ENCODE data around the gene LMNTD2.
A peak's percentile ranks its signal among the peaks of the same experiment; 100 is the strongest.

The LMNTD2 gene

DNA sequence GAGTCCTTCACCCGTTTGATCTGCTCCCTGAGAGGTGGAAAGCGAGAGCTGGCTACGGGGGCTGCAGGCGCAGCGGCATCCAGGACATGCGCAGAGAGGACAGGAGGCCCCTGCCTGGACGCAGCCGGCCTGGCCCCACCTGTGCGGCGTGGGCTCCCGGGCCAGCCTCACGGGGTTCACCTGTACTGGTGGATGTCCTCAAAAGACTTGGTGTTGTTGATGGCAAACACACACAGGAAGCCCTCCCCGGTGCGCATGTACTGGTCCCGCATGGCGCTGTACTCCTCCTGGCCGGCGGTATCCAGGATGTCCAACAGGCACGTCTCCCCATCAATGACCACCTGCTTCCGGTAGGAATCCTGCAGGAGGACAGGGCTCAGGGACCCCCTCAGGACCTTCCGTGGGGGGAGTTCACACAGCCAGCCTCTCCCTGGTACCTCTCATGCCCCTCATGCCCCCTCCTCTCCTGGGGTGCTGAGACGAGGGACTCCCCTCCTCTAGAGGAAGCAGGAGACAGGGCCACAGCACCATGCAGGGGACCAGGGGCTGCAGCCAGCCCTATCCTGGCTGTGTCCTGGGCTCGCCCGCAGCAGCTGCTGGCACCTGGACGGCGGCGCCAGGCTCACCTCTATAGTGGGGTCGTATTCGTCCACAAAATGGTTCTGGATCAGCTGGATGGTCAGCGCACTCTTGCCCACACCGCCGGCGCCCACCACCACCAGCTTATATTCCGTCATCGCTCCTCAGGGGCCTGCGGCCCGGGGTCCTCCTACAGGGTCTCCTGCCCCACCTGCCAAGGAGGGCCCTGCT lies 26.7 kb downstream of the LMNTD2 start:
- peak overlapping the region; percentile 99 for H3K27ac ChIP-seq
- TF ChIP-seq ZFX (IDR thresholded peaks at IDR 0.05; ENCODE audit: borderline replicate concordance): no peak

GRCh38 chr11:532986-533585 lies 27.5 kb downstream of the LMNTD2 start:
- TF ChIP-seq ZFX (IDR thresholded peaks at IDR 0.05; ENCODE audit: borderline replicate concordance) (no peak), CTCF (IDR thresholded peaks at IDR 0.05) (no peak)

DNA sequence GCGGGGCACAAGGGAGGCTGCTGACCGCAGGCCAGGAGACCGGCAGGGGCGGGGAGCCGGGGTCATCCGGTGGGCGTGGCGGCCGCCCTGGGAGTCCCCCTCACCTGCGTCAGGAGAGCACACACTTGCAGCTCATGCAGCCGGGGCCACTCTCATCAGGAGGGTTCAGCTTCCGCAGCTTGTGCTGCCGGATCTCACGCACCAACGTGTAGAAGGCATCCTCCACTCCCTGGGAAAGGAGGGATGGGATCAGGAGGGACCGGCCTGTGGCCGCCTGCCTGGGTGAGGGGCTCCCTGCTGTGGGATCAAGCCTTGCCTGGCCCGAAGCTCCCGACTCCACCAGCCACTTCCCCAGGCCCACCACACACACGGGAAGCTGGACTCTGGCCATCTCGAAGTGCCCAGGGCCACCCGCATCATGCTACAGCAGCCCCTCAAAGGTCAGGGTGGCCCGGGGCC lies 28.0 kb downstream of the LMNTD2 start:
- peak overlapping the region; percentile 99 for H3K27ac ChIP-seq
- no peak for TF ChIP-seq ZFX (IDR thresholded peaks at IDR 0.05; ENCODE audit: borderline replicate concordance)
- TF ChIP-seq CTCF (IDR thresholded peaks at IDR 0.05): no peak

More at GRCh38 chr11:532986-533585, 27.5 kb downstream of the LMNTD2 start:
- peak overlapping the region; percentile 99 for H3K27ac ChIP-seq

DNA sequence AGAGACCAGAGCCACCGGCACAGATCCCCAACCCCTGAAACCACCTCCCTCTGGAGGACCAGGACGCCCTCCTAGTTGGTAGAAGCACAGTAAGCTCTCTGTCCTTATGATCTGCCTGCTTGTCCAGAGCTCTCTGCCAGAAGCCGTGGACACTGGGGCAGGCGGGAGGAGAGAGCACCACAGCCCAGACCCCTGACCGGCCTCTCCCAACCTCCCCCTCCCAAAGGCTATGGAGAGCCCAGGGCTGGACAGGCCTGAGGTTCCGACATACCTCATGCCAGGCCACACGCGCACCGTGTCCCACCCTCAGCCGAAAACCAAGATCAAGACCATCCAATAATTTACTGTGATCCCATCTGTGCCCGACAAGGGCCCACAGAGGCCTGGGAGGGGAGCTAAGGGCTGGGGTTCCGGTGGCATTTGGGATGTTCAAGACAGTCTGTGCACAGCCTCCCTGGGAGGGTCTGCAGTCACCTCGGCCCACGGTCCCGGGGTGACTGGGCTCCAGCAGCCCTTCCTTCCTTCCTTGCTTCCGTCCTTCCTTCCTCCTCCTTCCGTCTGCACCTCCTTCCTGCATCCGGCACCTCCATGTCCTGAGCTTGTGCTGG lies 28.5 kb downstream of the LMNTD2 start:
- no peak for TF ChIP-seq ZFX (IDR thresholded peaks at IDR 0.05; ENCODE audit: borderline replicate concordance)
- TF ChIP-seq CTCF (IDR thresholded peaks at IDR 0.05): no peak
- peak overlapping the region; percentile 99 for H3K27ac ChIP-seq

DNA sequence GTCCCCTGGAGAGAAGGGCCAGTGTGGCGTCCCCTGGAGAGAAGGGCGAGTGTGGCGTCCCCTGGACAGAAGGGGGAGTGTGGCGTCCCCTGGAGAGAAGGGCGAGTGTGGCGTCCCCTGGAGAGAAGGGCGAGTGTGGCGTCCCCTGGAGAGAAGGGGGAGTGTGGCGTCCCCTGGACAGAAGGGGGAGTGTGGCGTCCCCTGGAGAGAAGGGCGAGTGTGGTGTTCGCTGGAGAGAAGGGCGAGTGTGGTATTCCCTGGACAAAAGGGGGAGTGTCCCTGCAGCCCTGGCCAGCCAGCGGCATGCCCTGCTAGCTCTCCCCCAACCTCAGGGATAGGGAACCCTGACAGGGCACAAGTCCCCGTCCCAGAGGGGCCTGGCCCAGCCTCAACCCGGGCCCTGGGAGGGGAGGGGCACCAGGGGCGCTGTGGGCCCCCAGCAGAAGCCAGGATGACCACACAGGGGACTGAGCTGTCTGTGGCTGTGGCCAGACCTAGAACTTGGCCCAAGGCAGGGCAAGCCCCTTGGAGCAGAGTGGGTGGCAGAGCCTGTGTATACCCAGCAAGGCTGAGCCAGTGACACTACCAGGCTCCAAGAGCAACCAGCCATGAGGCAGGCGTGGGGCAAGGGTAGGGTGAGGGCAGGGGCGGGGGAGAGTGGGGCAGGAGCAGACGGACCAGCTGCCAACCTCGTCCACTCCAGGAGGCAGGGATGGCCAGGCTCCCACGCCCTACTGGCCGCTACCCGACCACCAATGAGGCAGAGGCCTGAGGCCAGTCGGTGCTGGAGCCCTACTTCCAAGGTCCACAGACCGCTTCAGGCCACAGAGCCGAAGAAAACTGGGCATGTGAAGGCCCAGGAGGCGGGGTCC lies 29.3 kb downstream of the LMNTD2 start:
- peak overlapping the region; percentile 99 for H3K27ac ChIP-seq
- TF ChIP-seq ZFX (IDR thresholded peaks at IDR 0.05; ENCODE audit: borderline replicate concordance): no peak
- TF ChIP-seq CTCF (IDR thresholded peaks at IDR 0.05): no peak

- TF ChIP-seq ZFX (IDR thresholded peaks at IDR 0.05; ENCODE audit: borderline replicate concordance) (no peak), CTCF (IDR thresholded peaks at IDR 0.05) (no peak)
Observed at GRCh38 chr11:529728-530411, 30.7 kb downstream of the LMNTD2 start.

More at GRCh38 chr11:529728-530411, 30.7 kb downstream of the LMNTD2 start:
- H3K27ac ChIP-seq: no peak overlapping the region
